Fibroblast of skin of back (primary cell): ENCODE measurements around the gene PLEKHM2.

Experiments
- DNase-seq: peaks from one replicate; pipeline ENCODE4 v3.0.0-alpha.2; 2013

The PLEKHM2 gene

GRCh38 chr1:15727021-15727420, 42.9 kb downstream of the PLEKHM2 start:
- DNase-seq, result no peak

- DNase-seq, result no peak
These were observed 43.3 kb downstream of the PLEKHM2 start for GRCh38 chr1:15727424-15727823.

GRCh38 chr1:15727866-15728534, 43.9 kb downstream of the PLEKHM2 start:
- no peak for DNase-seq

- DNase-seq, result no peak
These were observed 45.0 kb downstream of the PLEKHM2 start for GRCh38 chr1:15728937-15729657.

GRCh38 chr1:15730423-15730822, 46.3 kb downstream of the PLEKHM2 start:
- DNase-seq, result no peak

- no peak for DNase-seq
These were observed 46.8 kb downstream of the PLEKHM2 start for GRCh38 chr1:15730936-15731335.

GRCh38 chr1:15731735-15732685, 47.9 kb downstream of the PLEKHM2 start:
- DNase-seq, result no peak

GRCh38 chr1:15732686-15733081, 48.6 kb downstream of the PLEKHM2 start:
- no peak for DNase-seq

- DNase-seq, result no peak
These were observed 49.2 kb downstream of the PLEKHM2 start for GRCh38 chr1:15733218-15733725.

GRCh38 chr1:15733726-15734226, 49.7 kb downstream of the PLEKHM2 start:
- no peak for DNase-seq

GRCh38 chr1:15734296-15734695, 50.2 kb downstream of the PLEKHM2 start:
- no peak for DNase-seq

GRCh38 chr1:15734901-15735300, 50.8 kb downstream of the PLEKHM2 start:
- DNase-seq, result no peak

GRCh38 chr1:15735304-15736037, 51.4 kb downstream of the PLEKHM2 start:
- no peak for DNase-seq

GRCh38 chr1:15736038-15736891, 52.1 kb downstream of the PLEKHM2 start, which contains the start of gene SLC25A34:
Gene SLC25A34, plus strand, starts transcription at chr1:15736258. Its CDS starts 228 bp downstream, at chr1:15736486.
- no peak for DNase-seq

- DNase-seq, result no peak
These were observed 52.8 kb downstream of the PLEKHM2 start for GRCh38 chr1:15736892-15737261.

- no peak for DNase-seq
These were observed 53.5 kb downstream of the PLEKHM2 start for GRCh38 chr1:15737324-15738319.

GRCh38 chr1:15738416-15739113, 54.4 kb downstream of the PLEKHM2 start:
- DNase-seq, result no peak

- no peak for DNase-seq
These were observed 55.1 kb downstream of the PLEKHM2 start for GRCh38 chr1:15739259-15739658.

GRCh38 chr1:15739745-15740144, 55.6 kb downstream of the PLEKHM2 start:
- DNase-seq, result no peak
